Duodenal mucosa (tissue), 2 donors: ENCODE data around the gene TARBP1.
"Not testable (repeated sequence)": the region's sequence is repeated elsewhere in the genome, so short reads cannot be mapped to it uniquely, and the experiment has no call there.

Experiments
- H3K27ac ChIP-seq: one replicate; pipeline ENCODE4 v1.7.0; 2013; ENCODE audit warnings: low read depth, low read length
- H3K27me3 ChIP-seq, 2 donors: one replicate each; pipeline ENCODE4 v1.7.0; 2013; ENCODE audit warnings: low read length in 2 of 2, control low read depth in 1 of 2; ENCODE audit not compliant: insufficient read depth in 2 of 2, control insufficient read depth in 1 of 2
- H3K36me3 ChIP-seq, 2 donors: one replicate each; pipeline ENCODE4 v1.7.0; 2013; ENCODE audit warnings: low read length in 2 of 2, control low read depth in 1 of 2; ENCODE audit not compliant: insufficient read depth in 2 of 2, control insufficient read depth in 1 of 2
- H3K4me1 ChIP-seq, 2 donors: one replicate each; pipeline ENCODE4 v1.7.0; 2013; ENCODE audit warnings: low read length in 2 of 2, control low read depth in 1 of 2; ENCODE audit not compliant: insufficient read depth in 2 of 2, control insufficient read depth in 1 of 2
- H3K4me3 ChIP-seq, 2 donors: one replicate each; pipeline ENCODE4 v1.7.0; 2013; ENCODE audit warnings: low read length in 2 of 2, low read depth in 1 of 2
- H3K9ac ChIP-seq, 2 donors: one replicate each; pipeline ENCODE4 v1.7.0; 2013; ENCODE audit warnings: low read length in 2 of 2, low read depth in 1 of 2
- H3K9me3 ChIP-seq, 2 donors: one replicate each; pipeline ENCODE4 v1.7.0; 2013; ENCODE audit warnings: low read length in 2 of 2, control low read depth in 1 of 2; ENCODE audit not compliant: control insufficient read depth in 1 of 2

The TARBP1 gene

GRCh38 chr1:234504969-234505768, 26.2 kb upstream of the TARBP1 start:
- Histone ChIP-seq H3K36me3 (no peaks in the 10 kb centered on the region), H3K4me1 (peaks cover 19 to 27% of the 10 kb centered on the region in 2 donors), H3K9me3 (no peaks in the 10 kb centered on the region), H3K4me3 (no peak overlapping the region), H3K27me3 (no peaks in the 10 kb centered on the region), H3K9ac (no peak overlapping the region), H3K27ac (no peak overlapping the region)

GRCh38 chr1:234504251-234504650, 25.3 kb upstream of the TARBP1 start:
- H3K4me3 ChIP-seq, H3K27ac ChIP-seq, H3K9ac ChIP-seq, H3K9me3 ChIP-seq, H3K27me3 ChIP-seq, H3K36me3 ChIP-seq: not testable (repeated sequence)
- H3K4me1 ChIP-seq: peaks cover 28 to 35% of the 10 kb centered on the region in 2 donors

- no peaks in the 10 kb centered on the region for H3K36me3 ChIP-seq
- H3K27ac ChIP-seq: peak overlapping the region; percentile 25
- no peak overlapping the region for H3K9ac ChIP-seq
- no peak overlapping the region for H3K4me3 ChIP-seq
- H3K9me3 ChIP-seq: no peaks in the 10 kb centered on the region
- H3K4me1 ChIP-seq: peaks cover 36 to 42% of the 10 kb centered on the region in 2 donors
- H3K27me3 ChIP-seq: no peaks in the 10 kb centered on the region
These were observed 24.4 kb upstream of the TARBP1 start for GRCh38 chr1:234503193-234504050.

GRCh38 chr1:234502785-234503184, 23.8 kb upstream of the TARBP1 start:
- peaks cover 36 to 42% of the 10 kb centered on the region in 2 donors for H3K4me1 ChIP-seq
- H3K4me3 ChIP-seq: no peak overlapping the region
- H3K36me3 ChIP-seq: no peaks in the 10 kb centered on the region
- no peak overlapping the region for H3K9ac ChIP-seq
- H3K9me3 ChIP-seq: no peaks in the 10 kb centered on the region
- no peak overlapping the region for H3K27ac ChIP-seq
- H3K27me3 ChIP-seq: no peaks in the 10 kb centered on the region

GRCh38 chr1:234500269-234500668, 21.3 kb upstream of the TARBP1 start:
- peak overlapping the region; percentile 4 for H3K27ac ChIP-seq
- H3K9ac ChIP-seq: peak overlapping the region in 1 of 2 donors; percentile 65
- no peak overlapping the region for H3K4me3 ChIP-seq
- no peaks in the 10 kb centered on the region for H3K9me3 ChIP-seq
- peaks cover 38 to 42% of the 10 kb centered on the region in 2 donors for H3K4me1 ChIP-seq
- H3K27me3 ChIP-seq: no peaks in the 10 kb centered on the region
- no peaks in the 10 kb centered on the region for H3K36me3 ChIP-seq

- Histone ChIP-seq H3K4me3 (peak overlapping the region in 1 of 2 donors; percentile 22), H3K27ac (peak overlapping the region; percentile 28), H3K9ac (peak overlapping the region; percentile 16 to 65), H3K27me3 (no peaks in the 10 kb centered on the region), H3K4me1 (peaks cover 42% of the 10 kb centered on the region in 2 donors), H3K9me3 (no peaks in the 10 kb centered on the region), H3K36me3 (no peaks in the 10 kb centered on the region)
These were observed 20.9 kb upstream of the TARBP1 start for GRCh38 chr1:234499943-234500245.

GRCh38 chr1:234499119-234499942, 20.4 kb upstream of the TARBP1 start:
- peak overlapping the region in 1 of 2 donors; percentile 22 for H3K4me3 ChIP-seq
- H3K27me3 ChIP-seq: no peaks in the 10 kb centered on the region
- no peaks in the 10 kb centered on the region for H3K9me3 ChIP-seq
- H3K27ac ChIP-seq: peak overlapping the region; percentile 28
- no peaks in the 10 kb centered on the region for H3K36me3 ChIP-seq
- H3K4me1 ChIP-seq: peaks cover 42 to 43% of the 10 kb centered on the region in 2 donors
- peak overlapping the region; percentile 16 to 65 for H3K9ac ChIP-seq

GRCh38 chr1:234498448-234499118, 19.6 kb upstream of the TARBP1 start:
- Histone ChIP-seq H3K36me3 (no peaks in the 10 kb centered on the region), H3K9me3 (no peaks in the 10 kb centered on the region), H3K9ac (peak overlapping the region; percentile 16 to 65), H3K4me3 (no peak overlapping the region), H3K4me1 (peaks cover 39 to 41% of the 10 kb centered on the region in 2 donors), H3K27me3 (no peaks in the 10 kb centered on the region), H3K27ac (peak overlapping the region; percentile 7)

GRCh38 chr1:234497589-234497988, 18.6 kb upstream of the TARBP1 start:
- H3K27ac ChIP-seq: no peak overlapping the region
- peaks cover 32 to 35% of the 10 kb centered on the region in 2 donors for H3K4me1 ChIP-seq

More at GRCh38 chr1:234497589-234497988, 18.6 kb upstream of the TARBP1 start:
- no peaks in the 10 kb centered on the region for H3K9me3 ChIP-seq
- H3K36me3 ChIP-seq: no peaks in the 10 kb centered on the region
- no peak overlapping the region for H3K9ac ChIP-seq
- no peaks in the 10 kb centered on the region for H3K27me3 ChIP-seq
- H3K4me3 ChIP-seq: no peak overlapping the region
